ENCODE data around the gene LRRC8D. TPM values are rescaled to one million over a fixed set of nuclear protein-coding genes. Genes with fewer than 3 reads are reported as not detected.

Gene LRRC8D
- total RNA-seq, 1 experiment from 2014 or later = 15.0 TPM

- Histone ChIP-seq H3K4me1 (ENCODE audit: control insufficient read depth in 1 of 2, insufficient read depth in 2 of 2, low read length in 2 of 2) (peaks cover 0 to 24% of the 10 kb centered on the region in 2 experiments; a peak in 2 of 4 replicates), H3K36me3 (ENCODE audit: control insufficient read depth in 1 of 2, insufficient read depth in 2 of 2, low read length in 2 of 2) (no peaks in the 10 kb centered on the region), H3K9me3 (ENCODE audit: control insufficient read depth in 1 of 2, insufficient read depth in 1 of 2, low read depth in 1 of 2, low read length in 2 of 2) (no peaks in the 10 kb centered on the region), H3K9ac (ENCODE audit: low read length) (no peak overlapping the region), H3K4me3 (replicated peaks in 1 of 2; ENCODE audit: low read depth in 1 of 2, low read length in 2 of 2) (no peak overlapping the region), H3K4me2 (ENCODE audit: low read length) (no peak overlapping the region), H3K79me2 (ENCODE audit: insufficient read depth, low read length) (no peaks in the 10 kb centered on the region), H4K20me1 (ENCODE audit: insufficient read depth) (no peaks in the 10 kb centered on the region), H3K9me2 (ENCODE audit: insufficient read depth) (no peaks in the 10 kb centered on the region), H2AFZ (ENCODE audit: low read depth, low read length, poor library complexity, severe bottlenecking) (no peak overlapping the region), H3K27ac (ENCODE audit: low read depth, low read length) (no peak overlapping the region), H3K27me3 (ENCODE audit: insufficient read depth, low read length) (no peaks in the 10 kb centered on the region)
- ChIA-PET CTCF (no interaction called here), RAD21 (ENCODE audit: low non-redundant PET in 1 of 2, low total read pairs in 2 of 2, uncharacterized antibody in 2 of 2, unreplicated experiment in 2 of 2) (no interaction called here), POLR2A (no interaction called here)
- TF ChIP-seq SRF (IDR thresholded peaks at IDR 0.05; ENCODE audit: low read depth) = no peak
- no peak for TF ChIP-seq EZH2 (IDR thresholded peaks at IDR 0.05)
- TF ChIP-seq CTCF (IDR thresholded peaks at IDR 0.05 in 2 of 3, conservative IDR thresholded peaks at IDR 0.05 in 1 of 3; ENCODE audit: borderline replicate concordance in 1 of 3, insufficient read depth in 1 of 3, low read depth in 2 of 3, low read length in 2 of 3) = no peak
- no peak for TF ChIP-seq ATF3 (IDR thresholded peaks at IDR 0.05)
- TF ChIP-seq FOSL1 (IDR thresholded peaks at IDR 0.05; ENCODE audit: low read depth) = no peak
- TF ChIP-seq EGR1 (IDR thresholded peaks at IDR 0.05; ENCODE audit: low read depth) = no peak
- TF ChIP-seq SP1 (IDR thresholded peaks at IDR 0.05; ENCODE audit: low read depth) = no peak
- no peak for TF ChIP-seq CBX3 (IDR thresholded peaks at IDR 0.05; ENCODE audit: low read depth)
- no peak for TF ChIP-seq ZNF274 (IDR thresholded peaks at IDR 0.05; ENCODE audit: low read depth, low read length)
- TF ChIP-seq ELF1 (IDR thresholded peaks at IDR 0.05; ENCODE audit: borderline replicate concordance, low read depth) = no peak
- no peak for TF ChIP-seq EZH2phosphoT487 (IDR thresholded peaks at IDR 0.05; ENCODE audit: borderline replicate concordance)
- intact Hi-C loops (cut with micrococcal nuclease) = no loop called here
- BruUV-seq (replicated peaks) = no TSS peak
- DNase-seq (ENCODE audit: low read depth, low spot score) (no peak), ATAC-seq (no peak)
Measured at GRCh38 chr1:89942014-89942413, 121.2 kb downstream of the LRRC8D start.

All from HCT116 (cell line).